ENCODE results near the gene MTA3.

- TF ChIP-seq, protein P1, sequence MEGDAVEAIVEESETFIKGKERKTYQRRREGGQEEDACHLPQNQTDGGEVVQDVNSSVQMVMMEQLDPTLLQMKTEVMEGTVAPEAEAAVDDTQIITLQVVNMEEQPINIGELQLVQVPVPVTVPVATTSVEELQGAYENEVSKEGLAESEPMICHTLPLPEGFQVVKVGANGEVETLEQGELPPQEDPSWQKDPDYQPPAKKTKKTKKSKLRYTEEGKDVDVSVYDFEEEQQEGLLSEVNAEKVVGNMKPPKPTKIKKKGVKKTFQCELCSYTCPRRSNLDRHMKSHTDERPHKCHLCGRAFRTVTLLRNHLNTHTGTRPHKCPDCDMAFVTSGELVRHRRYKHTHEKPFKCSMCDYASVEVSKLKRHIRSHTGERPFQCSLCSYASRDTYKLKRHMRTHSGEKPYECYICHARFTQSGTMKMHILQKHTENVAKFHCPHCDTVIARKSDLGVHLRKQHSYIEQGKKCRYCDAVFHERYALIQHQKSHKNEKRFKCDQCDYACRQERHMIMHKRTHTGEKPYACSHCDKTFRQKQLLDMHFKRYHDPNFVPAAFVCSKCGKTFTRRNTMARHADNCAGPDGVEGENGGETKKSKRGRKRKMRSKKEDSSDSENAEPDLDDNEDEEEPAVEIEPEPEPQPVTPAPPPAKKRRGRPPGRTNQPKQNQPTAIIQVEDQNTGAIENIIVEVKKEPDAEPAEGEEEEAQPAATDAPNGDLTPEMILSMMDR (IDR thresholded peaks at IDR 0.05 in 4 of 5, conservative IDR thresholded peaks at IDR 0.05 in 1 of 5): no peak
- TF ChIP-seq POLR2A (IDR thresholded peaks at IDR 0.05): peak; percentile 38 to 43
These were observed 185.8 kb downstream of the MTA3 start for GRCh38 chr2:42754021-42754775.
